ENCODE results near the gene TMIGD2. TPM values are rescaled to one million over a fixed set of nuclear protein-coding genes. Genes with fewer than 3 reads are reported as not detected.
"Not testable (repeated sequence)": the region's sequence is repeated elsewhere in the genome, so short reads cannot be mapped to it uniquely, and the experiment has no call there.

The TMIGD2 gene
- total RNA-seq, 4 donors from 2014 or later, result 0.79 TPM; not detected in 3

- TF ChIP-seq CTCF (IDR thresholded peaks at IDR 0.05), result no peak
- ATAC-seq (ENCODE audit: low FRiP score) (no peak), DNase-seq (ENCODE audit: low spot score) (no peak)
Measured at GRCh38 chr19:4257025-4257424, 45.2 kb downstream of the TMIGD2 start.

GRCh38 chr19:4256563-4256962 lies 45.6 kb downstream of the TMIGD2 start:
- ATAC-seq (ENCODE audit: low FRiP score) (no peak), DNase-seq (ENCODE audit: low spot score) (no peak)
- no peak for TF ChIP-seq CTCF (IDR thresholded peaks at IDR 0.05)

GRCh38 chr19:4246767-4247593 lies 55.2 kb downstream of the TMIGD2 start, which contains the start of gene YJU2:
Gene YJU2 (plus strand): TSS chr19:4247080. CDS start chr19:4247147, 67 bp downstream.
- no peak for TF ChIP-seq CTCF (IDR thresholded peaks at IDR 0.05)
- DNase-seq (ENCODE audit: low spot score) (peak; percentile 99), ATAC-seq (ENCODE audit: low FRiP score) (peak; percentile 99)

GRCh38 chr19:4245938-4246337 lies 56.3 kb downstream of the TMIGD2 start:
- ATAC-seq (ENCODE audit: low FRiP score); DNase-seq (ENCODE audit: low spot score): not testable (repeated sequence)

Other genes starting within 250 kb of the TMIGD2 start
- 10 to 100 TPM; 33.3 to 53.3 (median 38.4) TPM for gene ZBTB7A, start 235.5 kb downstream of the TMIGD2 start, total RNA-seq
- 10 to 100 TPM; 47.4 to 65.2 (median 61.4) TPM for gene MAP2K2, start 178.3 kb downstream of the TMIGD2 start, total RNA-seq
- not detected for gene CREB3L3, start 148.8 kb downstream of the TMIGD2 start, total RNA-seq
- 10 to 100 TPM; 15.0 to 29.6 (median 21.0) TPM for gene SIRT6, start 119.8 kb downstream of the TMIGD2 start, total RNA-seq
- gene ANKRD24, start 119.7 kb downstream of the TMIGD2 start, total RNA-seq, result 1 to 10 TPM in 2 of 4 donors, under 1 TPM in 2; 0.88 to 1.2 (median 1.0) TPM
- 10 to 100 TPM in 1 of 4 donors, 1 to 10 TPM in 3; 2.2 to 11.4 (median 5.0) TPM for gene EBI3, start 72.9 kb downstream of the TMIGD2 start, total RNA-seq
- 10 to 100 TPM; 13.2 to 23.7 (median 16.8) TPM for gene YJU2, start 55.3 kb downstream of the TMIGD2 start, total RNA-seq
- under 1 TPM in 1 of 4 donors, not detected in 3; 0.19 TPM for gene SHD, start 23.1 kb downstream of the TMIGD2 start, total RNA-seq
- not detected for gene FSD1, start 2.2 kb upstream of the TMIGD2 start, total RNA-seq
- 10 to 100 TPM in 2 of 4 donors, 1 to 10 TPM in 2; 4.6 to 18.8 (median 7.7) TPM for gene STAP2, start 36.4 kb upstream of the TMIGD2 start, total RNA-seq
- 1 to 10 TPM; 3.5 to 7.1 (median 6.0) TPM for gene MPND, start 41.2 kb upstream of the TMIGD2 start, total RNA-seq
- 10 to 100 TPM; 38.0 to 54.9 (median 48.2) TPM for gene SH3GL1, start 98.2 kb upstream of the TMIGD2 start, total RNA-seq
- gene CHAF1A, start 100.3 kb upstream of the TMIGD2 start, total RNA-seq, result 1 to 10 TPM; 3.9 to 6.5 (median 4.1) TPM
- gene UBXN6, start 155.4 kb upstream of the TMIGD2 start, total RNA-seq, result 100 to 1,000 TPM in 2 of 4 donors, 10 to 100 TPM in 2; 62.7 to 128 (median 88.6) TPM
- gene HDGFL2, start 169.9 kb upstream of the TMIGD2 start, total RNA-seq, result 10 to 100 TPM; 17.3 to 40.8 (median 25.2) TPM
- 1,000 to 10,000 TPM in 1 of 4 donors, 100 to 1,000 TPM in 3; 183 to 2,054 (median 453) TPM for gene PLIN4, start 216.1 kb upstream of the TMIGD2 start, total RNA-seq
- 10 to 100 TPM; 28.6 to 48.1 (median 44.0) TPM for gene PLIN5, start 232.8 kb upstream of the TMIGD2 start, total RNA-seq
- gene LRG1, start 237.6 kb upstream of the TMIGD2 start, total RNA-seq, result 10 to 100 TPM in 1 of 4 donors, 1 to 10 TPM in 3; 1.4 to 22.6 (median 5.4) TPM